ENCODE results near the gene CD79A. TPM values are rescaled to one million over a fixed set of nuclear protein-coding genes. Genes with fewer than 3 reads are reported as not detected.
A peak's percentile ranks its signal among the peaks of the same experiment; 100 is the strongest.

Gene CD79A
- total RNA-seq, 1 experiment from 2014 or later = 0.69 TPM

- H3K4me1 ChIP-seq (ENCODE audit: control insufficient read depth in 1 of 2, insufficient read depth in 2 of 2, low read length in 2 of 2) = peaks cover 26 to 62% of the 10 kb centered on the region in 2 experiments
- peaks cover 56 to 67% of the 10 kb centered on the region in 2 experiments for H3K36me3 ChIP-seq (ENCODE audit: control insufficient read depth in 1 of 2, insufficient read depth in 2 of 2, low read length in 2 of 2)
- no peak for DNase-seq (ENCODE audit: low read depth, low spot score)
- RAD21 ChIA-PET (ENCODE audit: low non-redundant PET in 1 of 2, low total read pairs in 2 of 2, uncharacterized antibody in 2 of 2, unreplicated experiment in 2 of 2) = no interaction called here
- no peaks in the 10 kb centered on the region for H3K9me3 ChIP-seq (ENCODE audit: control insufficient read depth in 1 of 2, insufficient read depth in 1 of 2, low read depth in 1 of 2, low read length in 2 of 2)
- peak overlapping the region; percentile 99 for H3K27ac ChIP-seq (ENCODE audit: low read depth, low read length)
- H3K9ac ChIP-seq (ENCODE audit: low read length) = peak overlapping the region; percentile 96
- H3K4me2 ChIP-seq (ENCODE audit: low read length) = peak overlapping the region; percentile 88
- H3K79me2 ChIP-seq (ENCODE audit: insufficient read depth, low read length) = peaks cover 73% of the 10 kb centered on the region
- H3K9me2 ChIP-seq (ENCODE audit: insufficient read depth) = no peaks in the 10 kb centered on the region
- no peak for ATAC-seq
- no peaks in the 10 kb centered on the region for H3K27me3 ChIP-seq (ENCODE audit: insufficient read depth, low read length)
- TF ChIP-seq YY1 (IDR thresholded peaks at IDR 0.05; ENCODE audit: extremely low read depth, insufficient replicate concordance, low read depth, low read length) (no peak), POLR2AphosphoS5 (IDR thresholded peaks at IDR 0.05; ENCODE audit: low read depth, low read length) (0 out of 2 replicates have a peak, but pooled peaks have one; percentile 14)
- H3K4me3 ChIP-seq (replicated peaks in 1 of 2; ENCODE audit: low read depth in 1 of 2, low read length in 2 of 2) = no peak overlapping the region; a peak in 1 of 4 replicates
- H2AFZ ChIP-seq (ENCODE audit: low read depth, low read length, poor library complexity, severe bottlenecking) = no peak overlapping the region
- peaks cover 33% of the 10 kb centered on the region; the same call in 1 of the 2 replicates for H4K20me1 ChIP-seq (ENCODE audit: insufficient read depth)
- POLR2A ChIA-PET = interaction anchor here (1.4 to 1.5 kb wide), 2 partner anchors 11 to 22 kb away, joined by 4 read pairs; no protein-coding TSS in a partner anchor
- no TSS peak for BruUV-seq (replicated peaks)
- CTCF ChIA-PET = no interaction called here
- intact Hi-C loops (cut with micrococcal nuclease) = no loop called here
These were observed 14.6 kb upstream of the CD79A start for GRCh38 chr19:41862445-41862986.

GRCh38 chr19:41863209-41863931, 13.7 kb upstream of the CD79A start:
- Histone ChIP-seq H3K9me3 (ENCODE audit: control insufficient read depth in 1 of 2, insufficient read depth in 1 of 2, low read depth in 1 of 2, low read length in 2 of 2) (no peaks in the 10 kb centered on the region), H3K27me3 (ENCODE audit: insufficient read depth, low read length) (no peaks in the 10 kb centered on the region), H3K4me2 (ENCODE audit: low read length) (peak overlapping the region; percentile 88), H3K79me2 (ENCODE audit: insufficient read depth, low read length) (peaks cover 81% of the 10 kb centered on the region), H4K20me1 (ENCODE audit: insufficient read depth) (peaks cover 42% of the 10 kb centered on the region; the same call in 1 of the 2 replicates), H3K27ac (ENCODE audit: low read depth, low read length) (peak overlapping the region; percentile 99), H3K4me1 (ENCODE audit: control insufficient read depth in 1 of 2, insufficient read depth in 2 of 2, low read length in 2 of 2) (peaks cover 26 to 70% of the 10 kb centered on the region in 2 experiments), H3K4me3 (replicated peaks in 1 of 2; ENCODE audit: low read depth in 1 of 2, low read length in 2 of 2) (no peak overlapping the region), H3K9ac (ENCODE audit: low read length) (peak overlapping the region; percentile 18; the same call in 1 of the 2 replicates), H3K36me3 (ENCODE audit: control insufficient read depth in 1 of 2, insufficient read depth in 2 of 2, low read length in 2 of 2) (peaks cover 64 to 75% of the 10 kb centered on the region in 2 experiments), H2AFZ (ENCODE audit: low read depth, low read length, poor library complexity, severe bottlenecking) (no peak overlapping the region), H3K9me2 (ENCODE audit: insufficient read depth) (no peaks in the 10 kb centered on the region)
- RAD21 ChIA-PET (ENCODE audit: low non-redundant PET in 1 of 2, low total read pairs in 2 of 2, uncharacterized antibody in 2 of 2, unreplicated experiment in 2 of 2) = no interaction called here
- POLR2A ChIA-PET = interaction anchor here (1.4 to 1.5 kb wide), 2 partner anchors 10 to 21 kb away, joined by 4 read pairs; no protein-coding TSS in a partner anchor
- DNase-seq (ENCODE audit: low read depth, low spot score) (no peak), ATAC-seq (no peak)
- CTCF ChIA-PET = no interaction called here
- BruUV-seq (replicated peaks) = no TSS peak
- intact Hi-C loops (cut with micrococcal nuclease) = no loop called here
- TF ChIP-seq CTCF (IDR thresholded peaks at IDR 0.05 in 2 of 3, conservative IDR thresholded peaks at IDR 0.05 in 1 of 3; ENCODE audit: borderline replicate concordance in 1 of 3, insufficient read depth in 1 of 3, low read depth in 2 of 3, low read length in 2 of 3) (no peak), EZH2phosphoT487 (IDR thresholded peaks at IDR 0.05; ENCODE audit: borderline replicate concordance) (no peak), JUND (IDR thresholded peaks at IDR 0.05) (no peak), CEBPB (IDR thresholded peaks at IDR 0.05; ENCODE audit: low read depth) (no peak), RAD21 (IDR thresholded peaks at IDR 0.05; ENCODE audit: low read depth) (no peak), REST (IDR thresholded peaks at IDR 0.05; ENCODE audit: low read depth) (no peak), EZH2 (IDR thresholded peaks at IDR 0.05) (no peak), ZFX (IDR thresholded peaks at IDR 0.05) (no peak), FOSL1 (IDR thresholded peaks at IDR 0.05; ENCODE audit: low read depth) (no peak), TCF7L2 (IDR thresholded peaks at IDR 0.05; ENCODE audit: borderline replicate concordance, extremely low read depth, insufficient read depth, insufficient read length) (no peak), CBX3 (IDR thresholded peaks at IDR 0.05; ENCODE audit: low read depth) (no peak), POLR2AphosphoS5 (IDR thresholded peaks at IDR 0.05; ENCODE audit: low read depth, low read length) (no peak)

All from HCT116 (cell line).